GM18873 (cell line): ENCODE measurements around the gene ADAMTS15.

Experiments used
- ATAC-seq: cut with Tn5 transposase; IDR thresholded peaks from one replicate; pipeline ENCODE4 v1.9.1; 2021; ENCODE audit warnings: mild to moderate bottlenecking, moderate library complexity, moderate number of reproducible peaks; ENCODE audit not compliant: unreplicated experiment, low FRiP score

The ADAMTS15 gene

DNA sequence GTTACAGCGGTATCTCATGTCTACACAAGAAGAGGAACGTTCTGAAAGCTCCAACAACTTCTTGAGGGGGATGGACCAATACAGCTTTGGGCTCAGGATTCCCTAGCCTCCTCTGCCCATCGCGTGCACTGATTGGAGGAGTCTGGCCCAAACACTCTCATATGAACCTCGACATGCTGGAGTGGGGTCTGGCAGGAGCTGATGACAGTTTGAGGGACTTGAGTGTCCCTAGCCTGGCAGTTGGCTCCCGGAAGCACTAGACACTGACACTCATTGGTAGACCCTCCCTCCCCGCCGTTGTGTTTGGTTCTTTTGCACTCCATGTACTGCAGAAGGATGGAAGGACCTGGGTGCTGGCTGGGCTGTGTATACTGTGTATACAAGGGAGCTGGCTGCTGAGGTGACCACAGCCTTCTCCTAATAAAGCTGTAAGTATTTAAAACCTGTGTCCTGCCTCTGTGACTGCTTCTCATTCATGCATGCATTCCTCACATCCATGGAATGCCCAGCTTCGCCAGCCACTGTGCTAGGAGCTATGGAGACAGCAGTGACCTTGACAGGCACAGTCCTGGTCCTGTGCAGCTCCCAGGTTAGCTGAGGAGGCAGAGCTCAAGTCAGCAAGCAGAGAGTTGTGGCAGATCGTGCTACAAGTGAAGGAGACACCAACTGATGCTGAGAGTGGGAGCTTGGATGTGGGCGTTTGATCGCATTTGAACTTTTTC lies 27.9 kb downstream of the ADAMTS15 start:
- ATAC-seq, result no peak

DNA sequence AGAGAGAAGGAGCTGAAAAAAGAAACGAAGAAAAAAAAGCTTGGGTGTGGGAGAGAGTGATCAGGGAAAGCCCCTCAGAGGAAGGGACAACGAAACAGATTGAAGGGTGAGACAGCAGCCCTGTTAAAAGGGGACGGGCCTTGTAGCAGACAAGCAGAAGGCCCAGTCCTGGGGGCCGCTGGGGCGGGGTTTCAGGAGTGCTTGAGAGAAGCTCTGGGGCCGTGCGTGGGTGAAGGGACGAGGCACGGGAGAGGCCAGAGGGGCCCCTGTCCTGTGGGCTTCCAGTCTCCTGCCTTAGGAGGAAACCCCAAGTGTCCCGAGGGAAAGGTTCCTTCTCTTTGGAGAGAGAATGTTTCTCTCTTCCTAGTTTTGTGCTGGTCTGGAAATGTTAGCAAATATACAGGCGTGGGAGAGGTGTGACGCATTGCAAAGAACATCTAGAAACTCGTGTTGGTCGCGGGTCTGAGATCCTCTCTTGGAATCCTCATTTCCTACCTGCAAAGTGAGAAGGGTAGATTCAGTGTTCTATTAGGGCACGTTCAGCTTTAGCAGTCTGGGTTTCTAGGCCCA lies 28.6 kb downstream of the ADAMTS15 start:
- ATAC-seq, result no peak

DNA sequence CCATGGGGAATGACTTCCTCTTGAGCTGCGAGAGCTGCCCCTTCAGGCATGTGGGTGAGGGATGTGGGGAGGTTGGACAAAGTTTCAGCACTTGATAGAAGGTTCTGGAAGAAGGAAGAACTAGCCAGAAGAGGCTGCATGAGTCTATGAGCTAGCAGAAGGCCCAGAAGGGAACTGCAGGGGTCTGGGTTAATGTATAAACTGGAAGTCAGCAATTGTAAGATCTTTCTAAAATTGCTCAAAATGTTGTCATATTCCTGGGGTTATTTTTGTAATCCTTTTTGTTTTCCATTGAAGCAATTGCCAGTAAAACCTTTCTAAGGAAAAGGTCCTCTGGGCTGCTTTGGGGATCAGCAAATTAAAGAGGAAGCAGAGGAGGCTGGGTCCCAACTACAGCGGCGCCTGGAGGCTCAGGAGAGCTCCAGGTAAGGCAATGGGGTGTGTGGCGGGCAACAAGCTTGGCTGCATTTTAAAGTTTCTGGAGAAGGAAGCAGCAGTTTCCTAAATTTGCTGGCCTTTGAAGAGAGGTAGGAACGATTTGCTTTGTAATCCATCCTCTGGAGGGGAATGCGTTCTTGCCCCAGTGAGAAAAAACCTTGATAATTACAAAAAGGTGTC lies 29.2 kb downstream of the ADAMTS15 start:
- ATAC-seq, result no peak

DNA sequence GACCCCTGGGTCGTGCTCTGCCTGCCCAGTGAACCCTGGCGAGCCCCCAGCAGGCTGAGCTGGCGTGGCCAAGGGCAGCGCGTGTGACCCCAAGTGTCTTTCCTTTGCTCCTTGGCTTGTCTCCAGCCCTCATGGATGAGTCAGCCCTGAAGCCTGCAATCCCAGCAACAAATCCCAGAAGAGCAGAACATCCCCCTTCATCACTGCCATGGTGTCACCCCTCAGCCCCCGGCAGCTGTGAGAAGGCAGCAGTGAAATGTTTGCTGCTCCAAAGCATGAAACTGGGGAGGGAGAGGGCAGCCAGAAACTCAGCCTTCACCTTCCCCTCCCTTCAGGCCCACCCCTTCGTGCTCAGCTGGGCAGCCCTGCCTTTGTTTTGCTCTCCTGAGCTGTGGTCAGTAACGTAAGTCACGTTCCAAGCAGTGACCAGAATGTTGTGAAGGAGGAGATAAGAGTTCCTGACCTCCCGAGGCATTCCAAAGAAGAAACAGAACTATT lies 29.8 kb downstream of the ADAMTS15 start:
- ATAC-seq, result no peak

DNA sequence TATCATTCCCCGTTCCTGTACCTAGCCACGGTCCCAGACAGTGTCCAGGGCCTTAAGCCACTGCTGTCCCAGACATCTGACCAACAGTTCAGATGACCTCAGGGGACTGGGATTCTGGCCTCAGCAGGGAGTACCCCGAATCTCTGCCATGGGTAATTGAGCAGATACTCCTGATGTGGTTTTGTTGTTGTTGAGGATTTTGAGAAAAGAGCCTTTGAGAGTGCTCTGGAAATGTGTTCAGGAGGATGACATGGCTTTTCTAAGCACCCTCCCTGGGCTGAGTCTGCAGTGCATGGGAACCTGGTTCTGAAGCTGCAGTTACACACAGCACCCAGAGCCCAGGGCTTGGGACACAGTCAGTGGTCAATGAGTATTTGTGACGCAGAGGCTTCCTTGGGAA lies 30.4 kb downstream of the ADAMTS15 start:
- ATAC-seq, result no peak

DNA sequence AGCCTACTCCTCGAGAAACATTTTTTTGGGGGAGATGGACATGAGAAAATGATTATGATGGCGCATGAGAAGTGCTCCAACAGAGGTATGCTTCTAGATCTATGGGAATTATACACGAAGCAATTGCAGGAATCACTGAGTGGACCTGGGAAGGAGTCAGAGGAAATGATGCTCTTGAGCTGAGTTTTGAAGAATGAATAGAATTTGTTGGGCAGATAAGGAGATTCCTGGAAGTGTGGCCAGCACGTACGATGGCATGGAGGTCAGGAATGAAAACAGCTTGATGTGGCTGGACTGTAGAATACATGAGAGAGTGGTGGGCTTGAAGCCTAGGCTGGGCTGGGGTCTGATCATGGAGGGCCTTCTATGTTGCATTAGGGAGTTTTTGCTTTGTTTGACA lies 31.7 kb downstream of the ADAMTS15 start:
- no peak for ATAC-seq

DNA sequence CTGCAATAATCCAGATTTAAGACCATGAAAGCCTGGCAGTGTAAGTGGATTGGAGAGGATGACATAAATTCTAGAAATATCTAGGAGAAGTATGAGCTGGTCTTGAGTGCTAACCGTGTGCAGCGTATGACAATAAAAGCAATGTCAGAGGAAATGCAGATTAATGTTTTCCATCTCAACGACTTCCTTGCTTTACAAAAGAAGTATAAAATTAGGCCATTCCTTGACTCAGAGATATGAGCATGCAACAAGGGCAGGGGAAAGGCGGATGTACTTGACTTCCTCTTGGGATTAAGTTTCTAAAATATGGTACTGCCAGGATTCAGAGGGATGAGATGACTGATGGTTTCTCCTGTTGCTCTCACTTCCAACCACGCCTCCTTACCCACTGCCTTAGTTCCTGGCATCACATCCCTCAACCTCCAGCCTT lies 32.3 kb downstream of the ADAMTS15 start:
- ATAC-seq, result no peak

DNA sequence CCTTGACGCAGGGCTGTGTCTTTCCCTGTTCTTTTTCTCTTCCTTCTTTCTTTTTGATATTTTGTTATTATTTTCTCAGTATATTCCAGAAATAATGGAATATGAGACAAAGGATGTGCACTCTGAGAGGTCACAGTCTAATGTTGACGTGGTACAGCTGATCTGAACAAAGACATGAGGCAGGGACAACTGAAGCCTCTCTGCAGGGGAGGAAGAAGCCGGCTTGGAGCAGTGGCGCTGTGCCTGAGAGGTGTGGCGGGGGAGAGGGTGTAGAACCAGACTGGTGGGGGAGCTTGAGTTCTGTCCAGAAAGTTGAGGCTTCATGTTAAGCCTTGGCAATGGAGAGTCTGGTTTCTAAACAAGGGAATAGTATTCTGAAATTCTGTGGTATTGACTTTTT lies 34.7 kb downstream of the ADAMTS15 start:
- no peak for ATAC-seq

DNA sequence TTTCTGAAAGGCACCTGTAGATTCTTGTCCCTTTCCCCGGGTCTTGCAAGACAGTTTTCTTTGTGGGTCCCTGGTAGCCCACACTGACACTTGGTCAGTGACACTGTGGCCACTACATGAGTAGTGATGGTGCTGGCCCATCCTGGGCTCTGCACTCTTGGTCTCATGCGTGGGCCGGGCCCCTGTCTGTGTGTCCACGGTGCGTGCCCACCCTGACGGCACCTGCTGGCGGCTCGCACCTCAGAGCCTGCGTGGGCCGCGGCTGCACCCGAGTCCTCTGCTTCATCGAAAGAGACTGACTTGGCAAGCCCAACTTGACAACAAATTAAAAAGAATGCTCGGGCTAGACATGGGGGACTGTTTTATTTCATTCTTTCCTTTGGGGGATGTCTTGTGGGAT lies 37.5 kb downstream of the ADAMTS15 start:
- no peak for ATAC-seq

DNA sequence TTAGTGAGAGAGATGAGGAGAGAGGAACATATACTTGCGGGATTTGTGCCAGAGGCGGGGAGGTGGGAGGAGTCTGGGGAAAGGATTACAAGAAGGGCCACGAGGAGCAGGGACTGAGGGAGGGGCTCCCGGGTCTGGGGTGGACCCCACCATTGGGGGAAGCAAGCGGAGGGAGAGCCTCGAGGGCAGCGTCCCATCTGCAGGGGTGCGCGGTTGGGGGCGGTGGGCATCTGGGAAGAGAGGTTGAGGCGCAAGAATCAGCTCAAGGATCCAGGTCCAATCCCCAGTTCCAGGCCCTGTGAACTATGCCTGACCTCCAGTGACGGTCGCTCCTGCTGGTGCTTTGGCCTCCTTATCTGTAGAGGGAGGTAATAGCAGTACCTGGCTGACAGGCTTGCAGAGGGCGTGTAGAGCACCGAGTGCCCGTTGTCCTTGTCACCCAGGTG lies 38.0 kb downstream of the ADAMTS15 start:
- no peak for ATAC-seq

DNA sequence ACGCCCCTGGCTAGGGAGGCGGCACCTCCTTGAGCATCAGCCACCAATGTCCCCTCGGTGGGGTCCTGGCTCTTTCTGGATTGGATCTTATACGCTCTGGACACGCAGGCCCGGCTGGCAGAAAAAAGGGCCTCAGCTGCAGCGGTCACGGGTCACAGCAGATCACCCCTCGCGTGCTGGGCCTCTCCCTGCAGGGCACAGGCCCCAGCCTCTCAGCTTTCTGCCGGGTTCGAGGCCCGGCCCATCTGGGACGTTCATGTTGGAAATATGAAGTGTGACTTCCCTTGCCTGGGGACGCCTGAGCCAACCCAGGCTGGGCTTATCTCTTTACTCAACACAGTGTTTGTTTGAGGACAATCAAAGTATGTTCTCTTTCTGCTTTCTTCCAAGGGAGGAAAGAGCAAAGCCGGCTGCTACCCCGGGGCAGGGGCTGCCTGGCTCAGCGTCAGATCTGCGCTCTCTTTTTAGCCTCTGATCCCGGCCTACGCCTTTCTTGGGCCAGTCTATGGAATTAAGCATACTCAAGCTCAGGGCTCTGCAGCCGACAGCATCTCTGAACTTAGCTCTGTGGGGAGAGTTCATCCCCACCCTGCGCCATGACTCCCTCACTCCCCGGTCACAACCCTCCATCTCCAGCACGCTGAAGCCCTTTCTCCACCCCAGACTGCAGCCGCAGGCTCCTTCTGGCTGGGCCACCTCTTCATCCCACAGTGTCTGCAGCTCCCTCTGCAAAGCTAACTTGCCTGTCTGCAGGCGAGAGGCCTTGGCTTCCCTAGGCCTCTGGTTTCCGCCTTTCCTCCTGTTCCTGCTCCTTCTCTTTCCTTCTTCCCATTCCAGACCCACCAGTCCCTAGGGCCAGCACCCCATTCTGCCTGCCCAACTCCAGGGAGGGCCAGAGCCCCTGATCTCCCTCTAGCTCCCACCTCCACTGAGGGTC lies 38.8 kb downstream of the ADAMTS15 start:
- no peak for ATAC-seq

DNA sequence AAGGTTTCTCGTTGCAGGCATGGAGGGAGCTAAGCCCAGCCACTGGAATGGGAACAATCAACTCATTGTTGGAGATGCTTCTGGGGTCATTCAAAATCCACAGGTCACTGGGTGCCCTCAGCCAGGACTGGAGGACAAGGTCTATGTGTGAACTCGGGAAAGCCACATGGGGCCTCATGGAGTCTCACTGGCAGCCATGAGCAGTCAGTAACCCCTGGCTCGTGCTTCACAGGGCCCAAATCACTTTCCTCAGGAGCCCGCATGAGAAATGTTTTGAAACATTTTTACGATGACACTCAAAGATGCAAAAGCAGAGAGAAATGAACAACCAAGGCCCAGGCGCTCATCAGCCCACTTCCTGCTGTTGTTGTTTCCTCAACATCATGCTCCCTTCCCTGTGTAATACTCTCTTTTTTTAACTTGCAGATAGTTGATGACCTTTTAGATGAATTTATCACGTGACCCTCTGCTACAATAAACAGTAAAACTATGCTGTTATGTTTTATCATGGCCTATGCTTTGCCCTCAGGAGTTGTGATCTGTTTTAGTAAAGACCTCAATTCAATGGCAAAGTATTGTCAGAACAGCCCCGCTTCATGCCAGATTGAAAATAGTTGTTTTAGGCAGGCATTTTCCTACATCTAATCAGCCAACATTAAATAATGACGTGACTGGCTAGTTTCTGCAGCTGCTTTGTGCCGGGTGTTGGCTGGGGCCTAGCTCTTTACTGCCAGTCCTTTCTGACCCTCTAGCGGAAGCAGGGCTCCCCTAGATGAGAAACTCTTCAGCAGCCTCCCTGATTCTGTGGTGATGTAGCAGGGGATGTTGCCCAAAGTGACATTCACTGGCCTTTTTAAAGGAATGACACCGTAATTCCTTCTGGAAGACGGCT lies 39.7 kb downstream of the ADAMTS15 start:
- ATAC-seq, result no peak

DNA sequence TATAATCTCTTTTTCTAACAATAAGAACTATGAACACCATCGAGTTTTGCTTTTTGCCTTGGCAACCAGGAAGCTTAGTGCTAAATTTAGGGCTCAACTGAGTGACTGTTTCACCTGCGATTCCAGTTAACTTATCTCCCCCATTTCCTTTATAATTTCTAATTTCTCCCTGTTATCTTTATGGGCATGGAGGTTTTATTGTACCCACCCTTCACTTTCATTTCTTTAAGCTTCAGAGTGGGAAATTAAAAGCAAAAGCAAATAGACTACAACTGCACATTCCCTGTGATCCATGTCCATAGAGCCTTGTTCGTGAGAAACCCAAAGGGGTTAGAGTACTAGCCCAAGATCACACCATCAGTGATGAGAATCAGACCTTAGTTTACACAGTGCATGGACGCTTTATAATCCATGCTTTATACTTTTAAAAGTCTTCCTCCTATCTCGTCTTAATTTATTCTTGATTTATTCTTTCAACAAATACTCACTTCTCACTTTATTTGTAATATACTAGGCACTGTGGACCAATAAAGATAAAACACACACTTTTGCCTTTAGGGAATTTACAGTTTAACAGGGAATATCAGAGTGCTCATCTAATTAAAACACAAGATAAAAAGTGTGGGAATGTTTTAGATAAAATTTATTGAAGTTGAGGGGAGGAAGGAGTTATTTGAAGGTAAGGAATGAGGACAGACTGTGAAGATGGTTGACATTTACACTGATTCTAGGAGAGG lies 40.6 kb downstream of the ADAMTS15 start:
- no peak for ATAC-seq

DNA sequence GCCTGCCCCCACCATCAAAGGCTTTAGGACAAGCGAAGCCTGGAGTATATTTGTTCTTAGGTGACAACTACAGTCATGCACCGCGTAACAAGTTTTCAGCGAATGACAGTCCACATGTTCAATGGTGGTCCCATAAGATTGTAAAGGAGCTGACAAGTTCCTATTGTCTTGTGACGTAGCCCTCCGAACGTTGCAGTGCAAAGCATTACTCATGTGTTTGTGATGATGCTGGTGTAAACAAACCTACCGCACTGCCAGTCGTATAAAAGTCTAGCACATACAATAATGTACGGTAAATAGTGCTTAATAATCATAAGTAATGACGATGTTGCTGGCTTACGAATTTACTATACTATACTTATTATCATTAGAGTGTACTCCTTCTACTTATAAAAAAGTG lies 41.3 kb downstream of the ADAMTS15 start:
- no peak for ATAC-seq

DNA sequence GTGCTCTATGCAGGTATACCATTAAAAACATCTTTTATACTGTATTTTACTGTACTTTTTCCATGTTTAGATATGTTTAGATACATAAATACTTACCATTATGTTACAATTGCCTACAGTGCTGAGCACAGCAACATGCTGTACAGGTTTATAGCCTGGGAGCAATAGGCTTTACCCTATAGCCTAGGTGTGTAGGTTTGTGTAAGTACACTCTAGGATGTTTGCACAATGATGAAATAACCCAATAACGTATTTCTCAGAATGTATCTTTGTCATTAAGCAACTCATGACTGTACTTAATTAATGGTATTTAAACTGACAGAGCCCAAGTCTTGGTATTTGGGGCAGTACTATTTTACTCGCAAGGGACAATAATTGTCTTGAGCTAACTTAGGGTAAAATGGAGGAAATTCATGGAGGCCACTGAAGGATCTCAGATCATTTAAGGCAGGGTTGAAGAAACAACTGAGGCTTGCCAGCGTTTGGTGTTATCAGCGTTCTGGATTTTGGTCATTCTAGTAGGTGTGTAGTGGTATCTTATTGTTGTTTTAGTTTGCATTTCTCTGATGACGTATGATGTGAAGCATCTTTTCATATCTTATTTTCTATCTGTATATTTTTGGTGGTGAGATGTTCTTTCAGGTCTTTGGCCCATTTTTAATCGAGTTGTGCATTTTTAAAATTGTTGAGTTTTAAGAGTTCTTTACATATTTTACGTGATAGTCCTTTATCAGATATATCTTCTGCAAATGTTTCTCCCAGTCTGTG lies 42.4 kb downstream of the ADAMTS15 start:
- ATAC-seq, result no peak

DNA sequence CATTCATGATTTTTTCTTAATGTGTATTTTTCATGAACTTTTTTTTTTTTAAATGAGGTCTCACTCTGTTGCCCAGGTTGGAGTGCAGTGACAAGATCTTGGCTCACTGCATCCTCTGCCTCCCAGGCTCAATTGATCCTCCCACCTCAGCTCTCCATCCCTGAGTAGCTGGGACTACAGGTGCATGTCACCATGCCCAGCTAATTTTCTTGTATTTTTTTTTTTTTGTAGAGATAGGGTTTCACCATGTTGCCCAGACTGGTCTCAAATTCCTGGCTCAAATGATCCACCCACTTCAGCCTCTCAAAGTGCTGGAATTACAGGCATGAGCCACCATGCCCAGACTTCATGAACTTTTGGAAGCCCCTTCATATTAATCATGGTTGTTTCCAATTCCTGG lies 49.7 kb downstream of the ADAMTS15 start:
- ATAC-seq, result no peak

DNA sequence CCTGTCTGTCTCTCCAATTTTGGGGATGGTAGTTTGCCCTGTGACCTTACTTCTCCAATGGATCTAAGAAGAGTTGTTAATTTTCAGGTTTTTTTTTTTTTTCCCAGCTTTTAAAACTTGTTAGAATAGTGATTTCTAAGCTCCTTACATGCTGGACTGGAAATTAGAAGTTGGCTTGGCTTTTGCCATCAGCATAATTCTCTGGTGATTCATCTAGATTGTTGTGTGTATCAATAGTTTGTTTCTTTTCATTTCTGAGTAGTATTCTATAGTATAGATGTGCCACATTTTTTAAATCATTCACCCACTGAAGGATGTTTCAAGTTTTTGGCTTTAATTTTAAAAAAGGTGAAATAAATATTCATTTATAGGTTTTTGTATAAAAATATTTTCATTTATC lies 51.4 kb downstream of the ADAMTS15 start:
- ATAC-seq, result no peak

DNA sequence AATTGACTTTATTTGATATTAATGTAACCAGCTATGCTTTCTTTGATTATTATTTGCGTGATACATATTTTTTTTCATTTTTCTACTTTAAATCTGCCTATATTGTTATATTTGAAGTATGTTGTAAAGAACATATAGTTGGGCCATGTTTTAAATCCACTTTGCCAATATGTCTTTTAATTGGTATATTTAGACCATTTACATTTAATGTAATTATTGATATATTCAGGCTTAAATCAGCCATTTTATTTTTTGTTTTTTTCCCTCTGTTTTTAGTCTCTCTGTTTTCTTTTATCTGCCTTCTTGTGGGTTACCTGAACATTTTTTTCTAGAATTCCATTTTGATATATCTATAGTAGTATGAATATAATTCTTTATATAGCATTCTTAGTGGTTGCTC lies 55.9 kb downstream of the ADAMTS15 start:
- no peak for ATAC-seq
